ENCODE results near the gene PHLPP1.

GRCh38 chr18:62751341-62751821 is 36.0 kb downstream of the PHLPP1 start:
- TF ChIP-seq CTCF (conservative IDR thresholded peaks at IDR 0.05; ENCODE audit: low read length): no peak
- TF ChIP-seq EZH2phosphoT487 (IDR thresholded peaks at IDR 0.05; ENCODE audit: borderline replicate concordance, low read depth, low read length): no peak

Measured in OCI-LY7 (cell line).